ENCODE results near the gene PRM3. TPM values are rescaled to one million over a fixed set of nuclear protein-coding genes. Genes with fewer than 3 reads are reported as not detected.

The PRM3 gene, protein sequence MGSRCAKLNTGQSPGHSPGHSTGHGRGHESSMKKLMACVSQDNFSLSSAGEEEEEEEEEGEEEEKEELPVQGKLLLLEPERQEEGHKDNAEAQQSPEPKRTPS
- not detected in 2 replicates for polyA plus RNA-seq
- polyA minus RNA-seq, result not detected in 2 replicates

- Histone ChIP-seq H3K9me3 (ENCODE audit: low read length) (no peaks in the 10 kb centered on the region), H4K20me1 (ENCODE audit: insufficient read depth) (no peaks in the 10 kb centered on the region), H3K4me3 (ENCODE audit: low read length) (no peak within 1 kb of the TSS), H2AFZ (ENCODE audit: low read depth, low read length) (no peak within 1 kb of the TSS), H3K9ac (ENCODE audit: low read length) (no peak within 1 kb of the TSS), H3K9me2 (ENCODE audit: insufficient read depth, low read length) (no peaks in the 10 kb centered on the region), H3F3A (ENCODE audit: insufficient read depth, low read length, poor library complexity, severe bottlenecking) (no peaks in the 10 kb centered on the region), H3K36me3 (ENCODE audit: insufficient read depth, low read length) (no peaks in the 10 kb centered on the region), H3K27ac (ENCODE audit: low read length) (no peak within 1 kb of the TSS), H3K27me3 (ENCODE audit: insufficient read depth, low read depth, low read length) (no peaks in the 10 kb centered on the region), H3K4me2 (ENCODE audit: low read length) (no peak within 1 kb of the TSS), H3K79me2 (replicated peaks; ENCODE audit: insufficient read depth, low read length) (no peaks in the 10 kb centered on the region)
- TF ChIP-seq SMC3 (conservative IDR thresholded peaks at IDR 0.05; ENCODE audit: poor library complexity), result no peak
- TF ChIP-seq REST (IDR thresholded peaks at IDR 0.05; ENCODE audit: borderline replicate concordance), result no peak
- TF ChIP-seq TAF1 (IDR thresholded peaks at IDR 0.05; ENCODE audit: low read depth), result no peak
- no peak for TF ChIP-seq MXI1 (conservative IDR thresholded peaks at IDR 0.05; ENCODE audit: poor library complexity, severe bottlenecking)
- no peak for TF ChIP-seq EP300 (conservative IDR thresholded peaks at IDR 0.05; ENCODE audit: poor library complexity, severe bottlenecking)
- no peak for TF ChIP-seq CTCF (IDR thresholded peaks at IDR 0.05; ENCODE audit: poor library complexity, severe bottlenecking)
- TF ChIP-seq RAD21 (conservative IDR thresholded peaks at IDR 0.05), result no peak
- no peak for TF ChIP-seq EZH2 (IDR thresholded peaks at IDR 0.05; ENCODE audit: borderline replicate concordance, insufficient read depth, low read length, poor library complexity, severe bottlenecking)
- no peak for TF ChIP-seq POLR2AphosphoS5 (IDR thresholded peaks at IDR 0.05)
Measured at GRCh38 chr16:11272921-11273720, at the start of gene PRM3. PRM3 (minus strand) TSS chr16:11273629; CDS start chr16:11273595, 34 bp downstream.

DNA sequence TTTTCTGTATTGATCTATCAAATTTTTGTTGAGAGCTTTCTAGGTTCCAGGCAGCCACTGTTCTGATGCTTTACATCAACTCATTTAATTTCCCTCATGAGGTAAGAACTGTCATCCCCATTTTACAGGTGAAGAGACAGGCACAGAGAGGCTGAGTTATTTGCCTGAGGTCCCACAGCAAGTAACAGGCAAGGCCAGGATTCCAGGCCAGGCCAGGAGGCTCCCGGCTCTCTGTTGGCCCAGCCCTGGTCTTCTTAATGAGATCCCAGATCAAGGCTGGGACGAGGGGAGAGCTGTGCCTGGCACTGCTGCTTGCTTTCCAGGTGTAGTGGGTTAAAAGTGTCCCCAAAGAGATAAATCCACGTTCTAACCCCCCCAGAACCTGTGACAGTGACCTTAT is 49.4 kb upstream of the PRM3 start:
- Histone ChIP-seq H3K9me3 (ENCODE audit: low read length) (no peaks in the 10 kb centered on the region), H3K9ac (ENCODE audit: low read length) (no peak overlapping the region), H3K79me2 (replicated peaks; ENCODE audit: insufficient read depth, low read length) (no peaks in the 10 kb centered on the region), H4K20me1 (ENCODE audit: insufficient read depth) (no peaks in the 10 kb centered on the region), H3F3A (ENCODE audit: insufficient read depth, low read length, poor library complexity, severe bottlenecking) (no peaks in the 10 kb centered on the region), H3K27ac (ENCODE audit: low read length) (no peak overlapping the region), H2AFZ (ENCODE audit: low read depth, low read length) (no peak overlapping the region), H3K9me2 (ENCODE audit: insufficient read depth, low read length) (no peaks in the 10 kb centered on the region), H3K36me3 (ENCODE audit: insufficient read depth, low read length) (no peaks in the 10 kb centered on the region), H3K4me2 (ENCODE audit: low read length) (no peak overlapping the region), H3K27me3 (ENCODE audit: insufficient read depth, low read depth, low read length) (no peaks in the 10 kb centered on the region), H3K4me3 (ENCODE audit: low read length) (no peak overlapping the region)
- no peak for TF ChIP-seq TAF1 (IDR thresholded peaks at IDR 0.05; ENCODE audit: low read depth)
- no peak for TF ChIP-seq SMC3 (conservative IDR thresholded peaks at IDR 0.05; ENCODE audit: poor library complexity)
- no peak for TF ChIP-seq RAD21 (conservative IDR thresholded peaks at IDR 0.05)
- no peak for TF ChIP-seq POLR2AphosphoS5 (IDR thresholded peaks at IDR 0.05)
- no peak for TF ChIP-seq MXI1 (conservative IDR thresholded peaks at IDR 0.05; ENCODE audit: poor library complexity, severe bottlenecking)
- TF ChIP-seq CTCF (IDR thresholded peaks at IDR 0.05; ENCODE audit: poor library complexity, severe bottlenecking), result no peak
- no peak for TF ChIP-seq REST (IDR thresholded peaks at IDR 0.05; ENCODE audit: borderline replicate concordance)
- no peak for TF ChIP-seq EP300 (conservative IDR thresholded peaks at IDR 0.05; ENCODE audit: poor library complexity, severe bottlenecking)
- TF ChIP-seq EZH2 (IDR thresholded peaks at IDR 0.05; ENCODE audit: borderline replicate concordance, insufficient read depth, low read length, poor library complexity, severe bottlenecking), result no peak
